Activated B cell treated with CpG ODN at 0.5 μM for 24 hours (primary cell): ENCODE results near the gene DNAH14. TPM values are rescaled to one million over a fixed set of nuclear protein-coding genes. Genes with fewer than 3 reads are reported as not detected.

Experiments
- ATAC-seq: fragments of 200-7000 bp; cut with Tn5 transposase; one replicate; pipeline ENCODE4 v1.10.0; 2021; ENCODE audit warnings: low read depth, mild to moderate bottlenecking, moderate library complexity
- CTCF ChIA-PET: fragments of 350-600 bp; sonication (Branson Sonifier 250); formaldehyde crosslinking; loops from one replicate; lab custom pipeline; 2021; ENCODE audit warnings: antibody characterized with exemption; lab: Charles Lee
- POLR2A ChIA-PET: fragments of 350-600 bp; sonication (Branson Sonifier 250); formaldehyde crosslinking; loops from one replicate; lab custom pipeline; 2021; ENCODE audit warnings: antibody characterized with exemption; lab: Charles Lee
- DNase-seq: peaks from one replicate; pipeline ENCODE4 v3.0.0; 2022
- H3K27ac Mint-ChIP-seq: one replicate; pipeline ENCODE4 v1.8.0; 2020; ENCODE audit warnings: mixed read lengths
- H3K27me3 Mint-ChIP-seq: one replicate; pipeline ENCODE4 v1.8.0; 2021; ENCODE audit warnings: mixed read lengths
- H3K36me3 Mint-ChIP-seq: one replicate; pipeline ENCODE4 v1.8.0; 2021; ENCODE audit warnings: low read depth, mixed read lengths
- H3K4me1 Mint-ChIP-seq: one replicate; pipeline ENCODE4 v1.8.0; 2021; ENCODE audit warnings: mixed read lengths
- H3K4me3 Mint-ChIP-seq: one replicate; pipeline ENCODE4 v1.8.0; 2020; ENCODE audit warnings: mild to moderate bottlenecking, mixed read lengths
- H3K9me3 Mint-ChIP-seq: one replicate; pipeline ENCODE4 v1.8.0; 2020; ENCODE audit warnings: mixed read lengths
- CTCF ChIP-seq: fragments of 200-600 bp; IDR thresholded peaks from one replicate; pipeline ENCODE4 v1.8.0; 2022; ENCODE audit warnings: antibody characterized with exemption, mild to moderate bottlenecking
- intact Hi-C: fragments of 100-400 bp; cut with micrococcal nuclease; formaldehyde crosslinking; loops from one replicate; pipeline ENCODE4 v1.15.1; 2024
- total RNA-seq: library from RNA; stranded (reverse); gene quantifications from 2 replicates; pipeline ENCODE4 v1.2.3, GENCODE V29; 2022

Gene DNAH14
- total RNA-seq, 1 donor from 2014 or later = not detected

GRCh38 chr1:225422031-225422605 is 492.6 kb downstream of the DNAH14 start:
- Mint-ChIP-seq H3K27ac (no peak overlapping the region), H3K9me3 (no peaks in the 10 kb centered on the region), H3K36me3 (peaks cover 62% of the 10 kb centered on the region), H3K4me3 (no peak overlapping the region), H3K4me1 (peaks cover 53% of the 10 kb centered on the region), H3K27me3 (no peaks in the 10 kb centered on the region)
- DNase-seq (no peak), ATAC-seq (no peak)
- intact Hi-C loops = loop anchor here (10.0 kb wide), 1 partner anchor 987 kb away; the partner anchor contains the start of gene WDR26
- ChIA-PET CTCF (no interaction called here), POLR2A (no interaction called here)
- no peak for TF ChIP-seq CTCF

GRCh38 chr1:225422795-225423517 is 493.5 kb downstream of the DNAH14 start:
- no peak for TF ChIP-seq CTCF
- ChIA-PET CTCF (no interaction called here), POLR2A (no interaction called here)
- intact Hi-C loops = loop anchor here (10.0 kb wide), 1 partner anchor 988 kb away; the partner anchor contains the start of gene WDR26
- DNase-seq = no peak
- H3K9me3 Mint-ChIP-seq = no peaks in the 10 kb centered on the region
- H3K27me3 Mint-ChIP-seq = no peaks in the 10 kb centered on the region
- no peak overlapping the region for H3K4me3 Mint-ChIP-seq
- ATAC-seq = no peak
- H3K4me1 Mint-ChIP-seq = peaks cover 54% of the 10 kb centered on the region
- H3K27ac Mint-ChIP-seq = peak overlapping the region; percentile 46
- H3K36me3 Mint-ChIP-seq = peaks cover 54% of the 10 kb centered on the region

DNA sequence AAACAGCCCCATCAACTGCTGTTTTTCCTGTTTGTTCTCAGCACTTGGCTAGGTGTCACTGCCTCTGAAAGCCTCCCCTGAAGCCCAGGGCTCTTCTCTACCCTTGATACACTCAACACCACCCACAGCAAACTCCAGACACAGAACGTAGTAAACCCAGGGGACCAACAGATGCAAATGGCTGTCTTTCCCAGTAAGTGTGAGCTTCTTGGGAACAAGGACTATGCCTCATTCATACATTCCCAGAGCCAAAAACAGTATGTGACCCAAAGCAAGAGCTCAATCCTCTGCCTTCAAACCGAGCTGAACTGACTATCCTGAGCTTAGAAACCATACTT is 494.0 kb downstream of the DNAH14 start:
- H3K4me1 Mint-ChIP-seq = peaks cover 54% of the 10 kb centered on the region
- H3K9me3 Mint-ChIP-seq = no peaks in the 10 kb centered on the region
- ChIA-PET POLR2A (no interaction called here), CTCF (interaction anchor here (1.6 kb wide), 1 partner anchor 51 kb away, joined by 4 read pairs; no protein-coding TSS in a partner anchor)
- intact Hi-C loops = loop anchor here (10.0 kb wide), 1 partner anchor 989 kb away; the partner anchor contains the start of gene WDR26
- H3K27me3 Mint-ChIP-seq = no peaks in the 10 kb centered on the region
- H3K27ac Mint-ChIP-seq = peak overlapping the region; percentile 46
- no peak for TF ChIP-seq CTCF
- DNase-seq (no peak), ATAC-seq (no peak)
- peaks cover 49% of the 10 kb centered on the region for H3K36me3 Mint-ChIP-seq
- no peak overlapping the region for H3K4me3 Mint-ChIP-seq

DNA sequence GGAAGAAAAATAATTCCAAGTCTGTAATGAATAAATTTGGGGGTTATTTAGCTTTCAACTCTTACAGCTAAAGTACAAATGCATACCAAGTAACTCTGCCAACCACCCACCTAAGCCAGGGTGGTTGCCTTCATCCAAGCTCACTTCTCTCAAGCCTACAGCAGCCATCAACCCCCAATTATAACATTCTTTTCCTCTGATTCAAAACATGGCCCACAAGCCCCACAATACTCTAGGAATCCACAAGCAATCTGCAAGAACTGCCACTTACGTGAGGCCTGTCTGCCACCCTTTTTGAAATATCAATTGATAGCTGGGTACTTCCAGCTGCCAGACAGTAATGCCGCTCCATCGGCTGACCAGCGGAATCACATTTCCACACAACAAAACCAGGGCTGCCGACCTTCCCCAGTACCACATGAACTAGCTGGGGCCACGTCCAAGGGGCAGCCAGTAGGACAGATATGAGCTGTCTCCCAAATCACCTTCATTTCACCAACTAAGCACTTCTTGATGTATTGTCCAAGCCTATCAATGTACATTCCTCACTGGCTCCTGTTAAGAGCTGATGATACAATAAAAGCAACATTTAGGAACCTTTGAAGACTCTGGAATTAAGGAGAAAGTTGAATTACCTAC is 495.2 kb downstream of the DNAH14 start:
- Mint-ChIP-seq H3K36me3 (peaks cover 40% of the 10 kb centered on the region), H3K27ac (peak overlapping the region; percentile 50), H3K4me1 (peaks cover 63% of the 10 kb centered on the region), H3K4me3 (no peak overlapping the region), H3K27me3 (no peaks in the 10 kb centered on the region), H3K9me3 (no peaks in the 10 kb centered on the region)
- intact Hi-C loops = loop anchor here (5.0 to 10.0 kb wide), 7 partner anchors 172 to 990 kb away; partner anchors contain the start of genes H3-3A, PARP1, SRP9 and WDR26
- TF ChIP-seq CTCF = no peak
- DNase-seq (no peak), ATAC-seq (no peak)
- POLR2A ChIA-PET = interaction anchor here (1.2 to 6.0 kb wide), 4 partner anchors 16 to 575 kb away, joined by 3 to 68 read pairs (median 6); partner anchors contain the start of gene SDE2
- CTCF ChIA-PET = interaction anchor here (1.0 to 1.6 kb wide), 4 partner anchors 11 to 50 kb away, joined by 3 to 4 read pairs (median 3); no protein-coding TSS in a partner anchor
